ENCODE data around the gene MAD1L1.

MAD1L1 gene

DNA sequence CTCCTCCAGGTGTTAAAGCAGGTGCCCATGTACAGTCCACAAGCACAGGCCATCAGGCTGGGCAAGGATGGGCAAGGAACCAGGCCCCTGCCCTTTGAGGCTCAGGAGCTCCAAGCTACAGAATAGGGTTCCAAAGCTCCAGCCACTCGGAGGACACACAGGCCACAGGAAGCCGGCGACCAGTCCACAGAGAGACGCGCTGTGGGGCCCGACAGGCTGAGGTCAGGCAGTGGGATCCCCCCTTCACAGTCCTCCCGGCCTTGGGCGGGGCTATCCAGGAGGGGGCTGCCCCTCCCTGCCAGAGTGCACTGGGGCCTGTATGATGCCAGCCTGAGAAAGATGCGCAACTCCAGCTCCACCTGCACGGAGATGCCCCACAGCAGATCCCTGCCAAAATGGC is 34.0 kb downstream of the MAD1L1 start:
- FAIRE-seq, result no peak

DNA sequence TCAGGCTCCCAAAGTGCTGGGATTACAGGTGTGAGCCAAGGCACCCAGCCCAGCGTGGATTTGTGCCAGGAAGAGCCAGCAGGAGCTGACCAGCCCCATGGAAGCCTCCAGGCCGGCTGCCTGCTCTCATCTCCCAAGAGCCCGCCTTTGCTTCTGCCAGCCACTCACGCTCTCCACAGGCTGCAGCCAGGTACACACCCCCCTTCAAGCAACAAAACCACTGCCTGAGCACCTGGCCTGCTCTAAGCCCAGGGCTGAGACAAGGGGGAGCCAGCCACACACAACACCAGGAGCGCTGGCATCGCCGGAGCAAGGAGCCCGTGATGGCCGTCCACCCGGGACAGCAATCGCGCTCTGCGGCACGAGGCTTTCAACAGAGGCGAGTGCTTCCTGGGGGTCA is 34.5 kb downstream of the MAD1L1 start:
- no peak for FAIRE-seq

DNA sequence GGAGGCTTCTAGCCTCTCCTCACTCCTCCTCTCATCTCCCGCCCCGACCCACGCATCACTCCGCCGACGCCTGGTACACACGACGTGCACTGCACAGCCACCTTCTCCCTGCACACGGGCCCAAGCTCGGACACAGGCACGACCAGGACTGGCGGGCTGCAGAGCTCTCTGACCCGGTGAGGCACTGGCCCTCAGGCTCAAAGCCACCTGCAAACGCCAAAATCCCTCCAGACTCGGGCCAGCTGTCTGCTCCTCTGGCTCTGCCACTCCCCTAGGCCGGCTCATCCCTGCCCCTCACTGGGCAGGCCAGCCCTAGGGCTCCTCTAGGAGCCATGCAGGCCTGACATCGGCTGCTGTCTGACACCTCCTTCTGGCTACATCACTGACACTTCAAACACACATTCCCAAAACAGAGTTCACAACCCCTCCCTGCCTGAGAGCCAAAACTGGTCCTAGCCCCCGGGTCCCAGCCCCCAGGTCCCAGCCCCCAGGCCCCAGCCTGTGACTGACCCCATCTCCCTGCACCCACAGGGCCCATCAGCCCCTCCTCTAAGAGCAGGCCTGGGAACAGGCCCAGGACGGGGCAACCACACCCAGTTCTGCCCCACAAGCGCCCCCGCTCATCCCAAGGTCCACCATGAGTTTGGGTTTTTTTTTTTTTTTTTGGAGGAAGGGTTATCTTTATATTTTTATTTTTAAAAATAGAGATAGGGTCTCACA is 35.1 kb downstream of the MAD1L1 start:
- no peak for FAIRE-seq

DNA sequence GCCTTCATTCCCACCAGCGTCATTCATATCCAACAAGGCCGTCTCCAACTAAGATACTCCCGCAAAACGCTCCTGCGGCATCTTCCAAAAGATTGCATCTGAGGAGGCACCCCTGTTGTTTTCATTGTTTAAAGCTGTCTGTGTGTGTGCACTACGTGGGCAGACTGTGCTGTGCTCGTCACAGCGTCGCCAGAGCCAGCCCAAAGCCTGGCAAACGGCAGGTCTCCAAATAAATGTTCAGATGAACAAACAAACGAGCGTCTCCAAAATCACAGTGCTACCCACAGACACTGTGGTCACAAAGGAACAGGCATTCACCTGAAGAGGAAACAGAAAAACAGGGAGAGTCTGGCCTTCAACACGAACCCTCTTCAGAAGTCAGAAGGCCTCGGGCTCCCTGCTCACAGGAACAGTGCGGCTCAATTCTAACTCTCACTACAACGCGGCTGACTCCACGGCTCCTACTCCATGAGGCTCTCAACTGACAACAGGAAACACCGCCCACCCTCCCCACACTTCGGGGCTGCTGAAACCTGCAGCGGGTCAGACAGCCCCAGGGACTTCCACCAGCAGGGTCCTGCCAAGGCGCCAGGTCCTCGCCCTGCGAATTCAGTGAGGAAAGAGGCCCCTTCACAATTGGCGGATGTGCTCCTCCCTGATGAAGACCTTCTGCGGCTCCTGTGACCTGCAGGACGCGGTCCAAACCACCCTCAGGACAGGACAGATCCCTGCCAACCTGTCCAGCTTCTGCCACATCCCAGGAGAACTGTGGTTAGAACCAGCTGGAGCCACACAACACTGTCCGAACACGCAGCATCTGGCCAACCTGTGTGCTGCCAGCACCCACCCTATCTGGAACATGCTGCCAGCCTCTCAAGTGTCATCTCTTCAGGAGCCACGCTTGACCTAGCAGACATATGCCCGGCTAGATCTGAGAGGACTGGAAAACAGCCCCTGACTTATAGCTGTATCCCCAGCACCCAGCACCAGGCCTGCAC is 36.1 kb downstream of the MAD1L1 start:
- FAIRE-seq, result no peak

DNA sequence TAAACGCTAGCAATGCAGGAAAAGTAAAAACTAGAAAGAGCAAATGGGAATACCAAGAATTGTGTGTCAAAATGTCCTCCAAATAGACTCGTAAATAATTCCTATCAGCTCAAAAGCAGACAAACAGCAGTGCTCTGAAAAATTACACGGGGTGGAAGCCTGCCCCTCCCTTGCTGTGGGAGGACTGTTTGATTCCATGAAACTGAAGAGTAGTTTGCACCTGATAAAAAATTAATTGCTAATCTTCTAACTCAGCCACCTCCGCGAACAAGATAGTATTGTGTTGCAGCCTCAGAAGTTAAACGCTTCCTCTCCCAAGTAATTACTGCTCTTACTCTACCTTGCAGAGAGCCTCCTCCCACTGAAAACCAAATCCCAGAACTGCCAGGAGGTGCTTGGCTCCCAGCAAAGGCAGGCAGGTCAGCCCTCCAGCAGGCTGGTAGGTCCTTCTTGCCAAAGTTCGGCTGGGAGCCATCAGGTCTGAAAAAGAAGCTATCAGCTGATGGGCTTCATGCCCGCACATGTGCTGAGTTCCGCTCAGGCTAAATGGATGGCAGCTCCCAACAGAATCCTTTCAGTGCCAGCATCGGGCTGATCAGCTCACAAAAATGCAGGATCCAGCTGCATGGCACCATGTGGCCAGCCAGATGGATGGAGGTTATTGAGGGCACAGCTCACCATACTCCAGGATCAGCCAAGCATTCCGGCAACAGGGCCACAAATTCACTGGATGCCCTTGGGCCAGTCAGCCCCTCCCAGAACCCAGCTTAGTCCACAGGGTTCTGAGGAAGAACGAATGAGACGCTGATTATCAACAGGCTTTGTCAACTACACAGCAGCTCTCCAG is 37.1 kb downstream of the MAD1L1 start:
- FAIRE-seq, result no peak

DNA sequence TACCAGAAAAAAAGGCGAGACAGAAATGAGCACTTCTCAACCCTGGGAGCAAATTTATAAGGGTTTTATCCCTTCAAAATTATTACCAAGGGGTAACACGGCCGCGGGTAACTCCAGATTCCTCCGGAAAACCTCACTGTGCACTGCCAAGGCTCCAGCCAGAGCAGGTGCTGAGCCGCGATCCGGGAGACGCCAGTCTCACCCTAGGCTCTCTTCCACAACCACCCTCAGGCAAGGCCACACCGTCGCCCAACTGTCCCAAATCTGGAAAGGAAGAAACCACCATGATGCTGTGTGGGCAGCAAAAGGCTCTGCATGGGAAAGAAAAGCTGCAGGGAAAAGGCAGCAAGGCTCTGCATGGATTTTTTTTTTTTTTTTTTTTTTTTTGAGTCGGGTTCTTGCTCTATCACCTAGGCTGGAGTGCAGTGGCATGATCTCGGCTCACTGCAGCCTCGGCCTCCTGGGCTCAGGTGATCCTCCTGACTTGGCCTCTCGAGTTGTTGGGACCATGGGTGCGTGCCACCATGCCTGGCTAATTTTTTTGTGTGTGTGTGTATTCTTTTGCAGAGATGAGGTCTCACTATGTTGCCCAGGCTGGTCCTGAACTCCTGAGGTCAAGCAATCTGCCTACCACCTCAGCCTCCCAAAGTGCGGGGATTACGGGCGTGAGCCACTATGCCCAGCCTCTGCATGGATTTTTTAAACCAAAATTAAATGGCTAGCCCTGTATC is 39.0 kb downstream of the MAD1L1 start:
- FAIRE-seq, result no peak

DNA sequence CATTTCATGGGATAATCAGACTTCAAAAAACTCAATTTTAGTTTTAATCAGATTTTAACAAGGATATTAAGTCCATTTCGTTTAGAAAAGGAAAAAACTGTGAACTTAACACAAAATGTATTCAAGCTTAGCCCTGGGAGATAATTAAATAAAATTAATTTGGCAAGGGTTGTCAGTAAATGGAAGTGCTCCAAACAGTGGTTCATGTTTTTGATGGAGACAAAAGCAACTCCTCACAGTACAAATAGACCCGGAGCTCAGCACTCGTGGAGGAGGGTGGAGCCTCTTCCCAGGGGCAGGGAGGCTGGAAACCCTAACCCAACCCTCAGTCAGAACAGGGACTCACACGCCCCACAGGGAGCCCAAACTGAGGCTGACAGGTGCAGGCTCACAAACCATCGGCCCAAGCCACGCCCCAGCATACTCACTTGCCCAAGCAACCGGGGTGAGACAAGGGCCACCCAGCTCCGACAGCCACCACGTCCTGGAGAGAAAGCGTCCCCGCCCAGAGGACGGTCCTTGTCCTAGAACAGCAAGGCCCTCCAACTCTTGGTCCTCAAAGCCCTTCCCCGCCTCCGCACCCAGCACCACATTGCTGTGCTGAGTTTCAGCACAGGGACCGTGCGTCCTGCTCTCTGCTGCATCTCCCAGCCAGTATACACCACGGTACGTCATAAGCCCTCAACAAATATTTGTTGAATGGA is 39.8 kb downstream of the MAD1L1 start:
- no peak for FAIRE-seq

DNA sequence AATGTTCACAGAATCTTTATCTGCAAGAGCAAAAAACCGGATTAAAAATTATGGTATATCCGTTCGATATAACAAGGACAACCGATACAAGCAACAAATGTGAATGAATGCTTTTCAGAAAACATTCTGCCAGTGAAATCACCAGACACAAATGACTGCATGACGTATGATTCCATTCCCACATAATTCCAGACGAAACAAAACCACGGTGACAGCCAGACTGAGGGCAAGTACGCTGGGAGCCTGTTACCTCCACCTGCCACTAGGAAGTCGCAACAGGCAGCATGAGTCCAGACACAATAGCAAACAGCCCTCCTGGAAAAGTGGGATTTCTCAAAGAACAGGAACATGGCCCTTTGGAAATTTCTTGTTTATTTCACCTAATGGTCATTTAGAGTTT is 41.7 kb downstream of the MAD1L1 start:
- FAIRE-seq, result no peak

DNA sequence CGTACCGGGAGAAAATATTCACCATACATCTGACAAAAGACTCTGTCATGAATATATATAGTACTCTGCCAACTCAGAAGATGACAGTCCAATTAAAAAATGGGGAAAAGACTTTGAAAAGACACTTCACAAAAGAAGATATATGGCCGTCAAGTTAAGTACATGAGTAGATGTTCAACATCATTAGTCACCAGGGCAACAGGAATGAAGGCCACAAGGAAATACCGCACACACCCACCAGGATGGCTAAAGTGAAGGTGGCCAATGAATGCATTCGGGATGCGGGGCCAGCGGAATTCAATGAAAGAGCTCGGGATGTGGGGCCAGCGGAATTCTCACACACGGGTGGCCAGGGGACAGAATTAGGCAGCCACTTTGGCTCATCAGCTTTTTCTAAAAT is 42.2 kb downstream of the MAD1L1 start:
- FAIRE-seq, result no peak

DNA sequence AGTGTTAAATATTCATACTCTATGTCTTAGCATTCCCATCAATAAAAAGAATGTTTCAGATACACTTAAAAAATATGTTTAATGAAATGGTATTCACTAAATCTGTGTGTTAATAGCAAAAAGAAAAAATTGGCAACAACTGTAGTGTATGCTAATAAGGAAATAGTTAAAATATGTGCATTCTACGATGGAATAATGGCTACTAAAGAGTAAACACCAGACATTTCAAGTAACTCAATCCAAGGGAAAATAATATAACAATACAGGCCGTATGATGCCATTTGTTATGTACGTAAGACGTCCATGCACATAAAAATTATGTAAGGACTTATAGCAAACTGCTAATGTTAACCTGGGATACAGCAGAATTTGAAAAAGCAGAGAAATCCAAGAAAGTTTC is 46.6 kb downstream of the MAD1L1 start:
- peak; percentile 66 for FAIRE-seq

DNA sequence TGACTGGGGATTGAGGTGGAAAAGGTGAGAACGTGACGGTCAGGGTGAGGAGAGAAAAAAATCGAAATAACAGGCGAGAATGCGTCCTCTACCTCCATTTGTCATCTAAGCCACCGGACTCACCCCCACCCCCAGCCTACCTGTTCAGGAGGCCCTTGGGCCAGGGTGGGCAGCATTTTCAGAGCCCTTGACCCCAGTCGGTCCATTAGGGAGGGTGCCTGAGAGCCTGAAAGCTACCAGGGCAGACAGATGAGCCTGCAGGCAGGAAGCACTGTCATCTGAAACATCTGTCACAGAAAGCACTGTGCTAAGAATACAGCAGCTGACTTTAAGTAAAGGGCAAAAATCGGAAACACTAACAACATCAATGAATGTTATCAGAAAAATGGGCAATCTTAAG is 47.0 kb downstream of the MAD1L1 start:
- no peak for FAIRE-seq

DNA sequence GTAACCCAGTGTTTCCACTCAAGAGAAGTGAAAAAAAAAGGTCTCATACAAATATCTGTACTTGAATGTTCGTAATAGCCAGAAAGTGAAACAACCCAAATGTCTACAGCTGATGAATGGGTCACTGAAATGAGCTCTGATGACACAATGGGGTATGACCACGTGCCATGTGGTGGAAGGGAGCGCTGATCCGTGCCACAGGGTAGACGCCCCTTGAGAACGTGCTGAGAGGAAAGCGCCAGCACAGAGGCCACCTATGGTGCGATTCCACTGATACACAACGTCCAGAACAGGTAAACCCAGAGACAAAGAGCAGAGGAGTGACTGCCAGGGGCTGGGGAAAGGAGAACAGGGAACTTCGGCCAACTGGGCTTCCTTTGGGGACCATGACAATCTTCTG is 50.3 kb downstream of the MAD1L1 start:
- no peak for FAIRE-seq

DNA sequence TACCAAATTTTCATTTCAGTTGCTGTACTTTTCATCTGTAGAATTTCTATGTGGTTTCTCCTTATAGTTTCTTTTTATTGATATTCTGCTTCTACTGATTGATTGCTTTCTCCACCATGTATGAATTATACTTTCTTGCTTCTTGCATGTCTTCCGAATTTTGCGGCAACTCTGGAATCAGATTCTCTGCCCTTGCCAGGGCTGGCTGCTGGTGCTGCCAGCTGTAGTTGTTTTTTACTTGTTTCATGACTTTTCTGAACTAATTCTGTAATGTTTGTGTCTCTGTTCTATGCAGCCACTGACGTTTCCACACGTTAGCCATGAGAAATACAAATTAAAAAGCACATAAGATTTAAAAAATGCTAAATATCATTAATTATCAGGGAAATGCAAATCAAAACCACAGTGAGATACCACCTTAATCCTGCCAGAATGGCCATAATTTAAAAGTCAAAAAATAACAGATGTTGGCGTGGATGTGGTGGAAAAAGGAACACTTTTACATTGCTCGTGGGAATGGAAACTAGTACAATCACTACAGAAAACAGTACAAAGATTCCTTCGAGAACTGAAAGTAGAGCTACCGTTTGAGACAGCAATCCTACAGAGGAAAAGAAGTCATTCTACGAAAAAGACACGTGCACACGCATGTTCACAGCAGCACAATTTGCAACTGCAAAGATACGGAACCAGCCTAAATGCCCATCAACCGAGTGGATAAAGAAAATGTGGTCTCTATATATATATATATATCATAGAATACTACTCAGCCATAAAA is 51.5 kb downstream of the MAD1L1 start:
- no peak for FAIRE-seq

DNA sequence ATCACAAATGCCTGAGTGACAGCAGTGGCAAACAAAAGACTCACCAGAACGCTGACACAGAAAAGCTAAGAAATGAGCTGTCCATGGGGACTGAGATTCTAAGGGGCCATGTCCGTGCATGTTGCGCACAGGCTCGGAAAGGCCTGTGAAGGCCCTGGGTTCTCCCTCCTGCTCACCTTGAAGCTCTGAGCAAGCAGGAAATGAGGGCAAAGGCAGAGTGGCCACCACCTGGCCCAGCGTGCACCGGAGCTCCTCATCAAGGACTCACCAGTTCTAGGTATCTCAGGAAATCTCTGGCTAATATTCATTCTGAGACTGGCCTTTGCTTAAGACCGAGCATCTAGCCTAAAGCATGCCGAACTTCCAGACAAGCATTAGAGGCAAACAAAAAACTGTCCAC is 52.7 kb downstream of the MAD1L1 start:
- no peak for FAIRE-seq

DNA sequence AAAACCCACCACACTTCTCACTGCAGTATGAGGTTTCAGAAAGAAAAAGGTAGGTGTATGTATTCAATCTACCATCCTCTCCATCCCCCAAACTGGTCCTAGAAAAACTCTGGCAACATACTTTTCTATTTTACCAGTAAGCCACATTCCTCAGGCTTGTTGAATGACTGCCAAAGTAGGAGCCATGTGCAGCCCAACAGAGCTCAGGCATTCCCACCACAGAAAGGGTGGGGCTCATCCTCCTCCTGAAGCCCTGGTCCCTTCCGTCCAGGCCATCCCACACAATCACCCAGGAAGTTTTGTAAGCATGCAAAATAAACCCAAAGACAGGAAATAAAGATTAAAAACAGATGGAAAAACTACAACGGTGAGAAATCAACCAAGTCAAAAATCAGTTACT is 57.2 kb downstream of the MAD1L1 start:
- FAIRE-seq, result no peak

DNA sequence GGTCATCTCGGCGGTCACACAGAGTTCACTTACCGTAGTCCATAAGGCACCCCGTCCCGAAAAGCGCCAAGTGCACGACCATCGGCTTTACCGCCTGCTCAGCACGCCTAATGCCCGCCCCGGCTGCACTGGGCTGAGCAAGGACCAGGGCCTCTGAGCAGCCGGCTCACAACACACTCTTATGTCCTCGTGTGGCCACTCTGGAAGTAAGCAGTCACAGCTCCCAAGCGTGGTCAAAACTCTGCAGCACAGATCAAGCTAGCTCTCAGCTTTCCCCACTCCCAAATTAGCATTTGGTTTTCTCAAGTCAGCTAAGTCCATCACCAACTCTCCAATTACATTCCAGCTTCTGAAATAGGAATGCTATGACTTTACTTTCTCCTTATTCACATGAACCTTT is 57.7 kb downstream of the MAD1L1 start:
- FAIRE-seq, result no peak

DNA sequence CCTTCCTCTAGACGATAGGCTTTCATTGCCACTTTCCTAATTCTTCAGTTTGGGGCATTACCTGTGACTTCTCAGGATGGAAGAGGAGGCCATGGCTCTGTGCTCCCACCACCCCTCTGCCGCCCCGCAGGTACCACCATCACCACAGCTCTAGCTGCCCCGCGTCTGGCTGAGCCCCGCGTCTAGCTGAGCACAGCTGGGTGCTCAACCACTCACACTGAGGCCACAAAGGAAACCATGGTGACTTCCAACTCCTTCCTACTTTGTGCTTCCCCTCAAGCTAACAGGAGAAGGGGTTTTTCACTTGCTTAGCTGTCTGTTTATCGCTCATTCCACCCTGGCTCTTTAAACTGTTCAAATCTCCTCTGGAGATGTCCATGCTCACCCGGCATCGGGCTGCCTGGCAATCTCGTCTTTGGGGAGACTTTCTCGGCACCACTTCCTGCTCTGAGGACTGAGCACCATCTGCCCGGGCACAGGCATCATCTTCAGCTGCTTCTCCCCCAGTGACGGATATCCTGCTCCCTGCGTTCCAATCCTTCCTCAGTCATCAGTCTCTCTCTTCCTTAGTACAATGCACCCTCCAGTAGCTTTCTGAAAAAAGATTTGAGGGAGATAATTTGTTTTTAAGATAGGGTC is 59.4 kb downstream of the MAD1L1 start:
- no peak for FAIRE-seq

DNA sequence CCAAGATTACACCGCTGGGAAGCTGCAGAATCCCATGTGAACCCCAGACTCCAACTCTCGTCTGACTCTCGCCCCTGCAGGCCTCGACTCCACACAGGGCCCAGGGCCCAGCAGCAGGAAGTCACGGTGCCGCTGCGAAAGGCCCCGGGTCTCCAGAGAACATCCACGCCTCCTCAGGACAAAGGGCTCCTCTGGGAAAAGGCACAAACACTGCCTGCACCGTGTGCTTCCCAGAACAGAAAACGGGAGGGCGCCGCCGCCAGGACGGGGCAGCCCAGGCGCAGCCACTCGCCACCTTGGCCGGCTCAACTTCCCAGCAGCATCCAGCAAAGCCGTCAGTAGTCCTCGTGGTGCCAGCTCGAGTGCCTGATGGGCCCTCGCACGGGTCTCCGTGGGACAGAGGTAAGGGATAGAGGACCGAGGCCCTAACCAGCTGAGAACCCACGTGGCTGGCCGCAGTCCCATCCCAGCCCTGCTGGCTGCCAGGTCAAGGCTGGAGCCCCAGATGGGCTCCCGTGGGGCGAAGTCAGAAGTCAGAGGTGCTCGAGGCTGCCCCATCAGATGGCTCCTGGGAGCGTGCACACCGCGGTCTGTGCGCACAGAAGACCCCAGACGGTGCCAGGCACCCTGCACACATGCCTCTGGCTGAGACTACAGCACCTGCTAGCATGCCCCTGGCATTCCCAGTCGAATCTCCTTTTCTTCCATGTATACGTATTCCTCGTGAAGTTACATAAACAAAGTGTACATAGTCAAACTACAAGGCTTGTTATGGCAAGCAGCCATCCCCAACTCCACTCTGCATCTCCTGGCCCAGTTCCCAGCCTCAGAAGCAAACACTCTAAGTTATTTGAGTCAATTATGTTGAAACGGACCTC is 60.2 kb downstream of the MAD1L1 start:
- FAIRE-seq, result no peak

DNA sequence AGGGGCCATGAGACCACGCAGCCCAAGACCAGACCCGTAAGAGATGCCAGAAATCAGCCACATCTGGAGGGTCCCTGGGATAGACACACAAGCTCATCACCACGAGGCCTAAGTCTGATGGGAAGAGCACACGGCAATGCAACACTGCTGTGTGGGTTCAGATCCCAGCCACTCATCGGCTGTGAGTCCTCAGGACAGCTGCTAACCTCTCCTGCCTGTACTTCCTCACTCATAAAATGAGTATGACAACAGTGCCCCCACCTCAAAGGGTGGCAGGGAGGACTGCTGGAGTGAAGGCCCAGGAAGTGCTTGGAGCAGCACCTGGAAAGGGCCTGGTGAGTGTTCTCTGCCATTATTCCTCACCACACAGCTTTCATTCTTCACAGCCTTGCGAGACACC is 60.9 kb downstream of the MAD1L1 start:
- FAIRE-seq, result no peak

Measured in G401.6 (cell line).